ENCODE results near the gene STARD7.

The STARD7 gene

DNA sequence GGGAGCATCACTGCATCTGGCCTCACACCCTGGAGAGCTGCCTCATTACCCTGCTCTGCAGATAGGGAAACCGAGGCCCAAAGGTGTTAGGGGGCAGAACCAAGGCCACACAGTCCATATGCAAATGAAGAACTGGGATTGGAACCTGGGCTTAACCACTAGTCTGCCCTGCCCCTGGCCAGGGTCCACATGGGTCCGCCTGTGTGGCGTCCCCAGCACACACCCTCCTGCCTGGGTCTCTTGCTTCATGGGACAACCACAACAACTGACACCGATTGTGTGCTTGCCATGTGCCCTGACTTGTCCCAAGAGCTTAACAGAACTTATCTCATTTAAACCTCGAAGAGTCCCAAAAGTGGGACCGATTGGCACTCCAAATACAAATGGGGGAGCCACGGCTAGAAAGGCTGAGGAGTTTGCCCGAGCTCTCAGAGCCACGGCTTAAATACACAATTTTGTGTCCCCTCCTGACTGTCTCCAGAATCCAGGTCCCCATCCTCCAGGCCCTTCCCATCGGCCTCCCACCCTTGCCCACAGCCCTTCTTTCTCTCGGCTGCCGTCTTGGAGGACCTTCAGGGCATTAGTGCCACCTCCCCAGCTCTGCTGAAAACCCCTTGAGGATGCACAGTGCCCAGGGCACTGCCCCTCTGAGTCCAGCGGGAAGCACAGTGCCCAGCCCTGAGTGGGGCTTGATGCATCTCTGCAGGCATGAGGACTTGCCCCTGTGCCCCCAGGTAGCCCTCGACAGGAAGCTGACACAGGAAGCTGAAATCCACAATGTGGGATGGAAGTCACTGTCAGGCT is 57.6 kb downstream of the STARD7 start:
- Histone ChIP-seq H3K27ac (no peak overlapping the region), H3K9me3 (no peaks in the 10 kb centered on the region), H3K27me3 (peaks cover 0 to 4% of the 10 kb centered on the region in 2 donors), H3K4me3 (no peak overlapping the region), H3K36me3 (no peaks in the 10 kb centered on the region), H3K4me1 (peaks cover 0 to 19% (median 7%) of the 10 kb centered on the region in 4 donors)
- TF ChIP-seq, protein P1, sequence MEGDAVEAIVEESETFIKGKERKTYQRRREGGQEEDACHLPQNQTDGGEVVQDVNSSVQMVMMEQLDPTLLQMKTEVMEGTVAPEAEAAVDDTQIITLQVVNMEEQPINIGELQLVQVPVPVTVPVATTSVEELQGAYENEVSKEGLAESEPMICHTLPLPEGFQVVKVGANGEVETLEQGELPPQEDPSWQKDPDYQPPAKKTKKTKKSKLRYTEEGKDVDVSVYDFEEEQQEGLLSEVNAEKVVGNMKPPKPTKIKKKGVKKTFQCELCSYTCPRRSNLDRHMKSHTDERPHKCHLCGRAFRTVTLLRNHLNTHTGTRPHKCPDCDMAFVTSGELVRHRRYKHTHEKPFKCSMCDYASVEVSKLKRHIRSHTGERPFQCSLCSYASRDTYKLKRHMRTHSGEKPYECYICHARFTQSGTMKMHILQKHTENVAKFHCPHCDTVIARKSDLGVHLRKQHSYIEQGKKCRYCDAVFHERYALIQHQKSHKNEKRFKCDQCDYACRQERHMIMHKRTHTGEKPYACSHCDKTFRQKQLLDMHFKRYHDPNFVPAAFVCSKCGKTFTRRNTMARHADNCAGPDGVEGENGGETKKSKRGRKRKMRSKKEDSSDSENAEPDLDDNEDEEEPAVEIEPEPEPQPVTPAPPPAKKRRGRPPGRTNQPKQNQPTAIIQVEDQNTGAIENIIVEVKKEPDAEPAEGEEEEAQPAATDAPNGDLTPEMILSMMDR (IDR thresholded peaks at IDR 0.05) = no peak
- peak in 1 of 2 donors; percentile 47 for DNase-seq
- intact Hi-C loops (cut with DNase I; ENCODE audit: low total_unique reads) = no loop called here

GRCh38 chr2:96150007-96150640 is 58.5 kb downstream of the STARD7 start:
- peaks cover 0 to 27% (median 11%) of the 10 kb centered on the region in 4 donors for H3K4me1 ChIP-seq
- TF ChIP-seq, protein P1 (IDR thresholded peaks at IDR 0.05) = no peak
- H3K9me3 ChIP-seq = no peaks in the 10 kb centered on the region
- intact Hi-C loops (cut with DNase I; ENCODE audit: low total_unique reads) = no loop called here
- no peaks in the 10 kb centered on the region for H3K36me3 ChIP-seq
- H3K4me3 ChIP-seq = no peak overlapping the region
- no peaks in the 10 kb centered on the region for H3K27me3 ChIP-seq
- no peak overlapping the region for H3K27ac ChIP-seq
- DNase-seq = peak in 1 of 2 donors; percentile 48

DNA sequence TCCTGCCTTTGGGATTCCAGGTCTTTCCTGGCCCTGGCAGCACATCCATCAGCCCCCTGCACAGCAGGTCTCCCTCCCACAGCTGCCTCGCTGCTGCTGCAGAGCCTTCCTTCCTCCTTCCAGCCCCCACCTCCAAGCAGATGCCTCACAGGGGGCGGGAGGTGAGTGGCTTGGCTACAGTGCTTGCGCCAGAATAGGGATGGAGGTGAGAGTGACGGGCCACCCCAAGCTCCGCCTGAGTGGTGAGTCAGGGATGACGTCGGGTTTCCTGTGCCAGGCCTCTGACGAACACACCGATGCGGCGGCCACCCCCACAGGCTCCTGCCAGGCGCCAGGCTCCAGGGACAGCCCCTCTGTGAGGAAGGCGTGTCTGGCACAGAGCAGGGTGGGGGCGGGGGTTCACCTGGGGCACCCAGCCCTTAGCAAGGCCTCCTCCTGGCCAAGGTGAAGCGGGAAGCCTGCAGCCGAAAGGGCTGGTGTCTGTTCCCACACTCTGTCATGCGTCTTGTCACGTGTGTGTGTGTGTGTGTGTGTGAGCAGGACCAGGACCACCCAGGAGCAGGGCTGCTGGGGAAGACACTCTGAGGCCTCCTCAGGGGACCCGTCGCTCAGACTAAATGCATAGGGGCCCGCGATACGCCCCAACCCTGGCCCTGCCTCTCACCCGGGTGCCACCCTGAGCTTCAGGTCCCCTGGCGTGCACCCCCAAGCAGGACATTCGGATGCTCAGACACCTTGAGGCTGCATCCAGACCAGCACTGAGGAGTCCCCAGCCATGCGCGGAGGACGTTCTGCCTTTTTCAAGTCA is 60.0 kb downstream of the STARD7 start:
- no peak overlapping the region for H3K27ac ChIP-seq
- peak; percentile 42 to 82 for DNase-seq
- no peaks in the 10 kb centered on the region for H3K9me3 ChIP-seq
- peaks cover 0 to 39% (median 19%) of the 10 kb centered on the region in 4 donors for H3K4me1 ChIP-seq
- peaks cover 0 to 2% of the 10 kb centered on the region in 2 donors for H3K27me3 ChIP-seq
- no peaks in the 10 kb centered on the region for H3K36me3 ChIP-seq
- intact Hi-C loops (cut with DNase I; ENCODE audit: low total_unique reads) = loop anchor here (10.0 kb wide), 2 partner anchors 156 to 356 kb away; partner anchors contain the start of genes NEURL3 and SNRNP200
- no peak overlapping the region for H3K4me3 ChIP-seq
- TF ChIP-seq, protein P1 (IDR thresholded peaks at IDR 0.05) = no peak

GRCh38 chr2:96147593-96148201 is 60.9 kb downstream of the STARD7 start:
- TF ChIP-seq, protein P1 (IDR thresholded peaks at IDR 0.05) = no peak
- H3K27me3 ChIP-seq = peaks cover 0 to 2% of the 10 kb centered on the region in 2 donors
- peaks cover 0 to 39% (median 19%) of the 10 kb centered on the region in 4 donors for H3K4me1 ChIP-seq
- no peaks in the 10 kb centered on the region for H3K36me3 ChIP-seq
- H3K9me3 ChIP-seq = no peaks in the 10 kb centered on the region
- no peak overlapping the region for H3K27ac ChIP-seq
- H3K4me3 ChIP-seq = no peak overlapping the region
- intact Hi-C loops (cut with DNase I; ENCODE audit: low total_unique reads) = loop anchor here (10.0 kb wide), 2 partner anchors 157 to 357 kb away; partner anchors contain the start of genes NEURL3 and SNRNP200
- peak in 1 of 2 donors; percentile 60 for DNase-seq

All from tibial artery (tissue), 4 donors.